ENCODE data around the gene IQGAP2. TPM values are rescaled to one million over a fixed set of nuclear protein-coding genes. Genes with fewer than 3 reads are reported as not detected.

Gene IQGAP2
- total and polyA plus RNA-seq, 2 donors, result 20.7 to 33.3 TPM

DNA sequence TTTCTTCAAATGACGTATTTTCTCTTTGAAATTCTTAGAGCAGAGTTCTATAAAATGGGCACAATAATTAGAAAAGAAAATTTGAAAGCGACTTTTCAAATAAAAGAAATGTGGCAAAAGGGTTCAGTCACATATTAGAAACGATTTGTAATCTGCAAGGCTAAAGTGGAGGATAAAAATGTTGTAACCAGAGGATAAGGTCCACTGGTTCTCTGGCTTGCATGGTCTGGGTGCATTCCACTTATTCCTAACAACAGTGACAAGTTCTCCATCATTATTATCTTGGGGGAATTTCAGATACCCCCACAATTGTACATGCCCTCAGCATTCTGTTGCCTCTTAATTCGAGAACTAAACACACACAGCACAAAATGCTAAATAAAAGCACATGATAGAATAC lies 91.1 kb downstream of the IQGAP2 start:
- Histone ChIP-seq H3K4me1 (ENCODE audit: control insufficient read depth in 2 of 2, insufficient read depth in 2 of 2, low read length in 2 of 2) (peaks cover 0 to 7% of the 10 kb centered on the region in 2 donors), H3K9me3 (ENCODE audit: control insufficient read depth in 2 of 2, insufficient read depth in 1 of 2, low read length in 1 of 2) (no peaks in the 10 kb centered on the region), H3K27me3 (ENCODE audit: control insufficient read depth in 2 of 2, insufficient read depth in 1 of 2, low read length in 1 of 2) (no peaks in the 10 kb centered on the region), H3K4me3 (ENCODE audit: low read length in 2 of 2) (no peak overlapping the region), H3K36me3 (ENCODE audit: control insufficient read depth in 2 of 2, insufficient read depth in 2 of 2, low read length in 1 of 2) (no peaks in the 10 kb centered on the region), H3K27ac (ENCODE audit: low read depth in 1 of 2, low read length in 1 of 2) (no peak overlapping the region)
- no peak for DNase-seq (ENCODE audit: low read depth in 6 of 9, low spot score in 9 of 9)
- 97% methylated on average over 4 of the region's 4 CpGs for WGBS

DNA sequence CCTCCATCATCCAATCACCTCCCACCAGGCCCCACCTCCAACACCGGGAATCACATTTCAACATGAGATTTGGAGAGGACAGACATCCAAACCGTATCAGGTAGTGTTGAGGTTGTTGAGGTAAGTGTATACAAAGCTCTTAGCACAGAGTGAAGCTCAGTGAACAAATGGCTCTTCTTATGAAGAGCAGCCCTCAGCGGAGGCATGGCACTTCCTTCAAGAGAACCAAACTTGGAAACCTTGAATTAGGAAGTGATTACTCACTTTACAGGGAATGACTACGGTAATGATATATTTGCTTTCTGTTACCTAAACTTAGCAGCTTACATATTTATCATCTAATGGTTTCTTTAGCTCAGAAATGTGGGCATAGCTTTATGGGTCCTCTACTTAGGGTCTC lies 92.8 kb downstream of the IQGAP2 start:
- Histone ChIP-seq H3K27me3 (ENCODE audit: control insufficient read depth in 2 of 2, insufficient read depth in 1 of 2, low read length in 1 of 2) (no peaks in the 10 kb centered on the region), H3K9me3 (ENCODE audit: control insufficient read depth in 2 of 2, insufficient read depth in 1 of 2, low read length in 1 of 2) (no peaks in the 10 kb centered on the region), H3K4me1 (ENCODE audit: control insufficient read depth in 2 of 2, insufficient read depth in 2 of 2, low read length in 2 of 2) (peaks cover 0 to 7% of the 10 kb centered on the region in 2 donors), H3K27ac (ENCODE audit: low read depth in 1 of 2, low read length in 1 of 2) (no peak overlapping the region), H3K4me3 (ENCODE audit: low read length in 2 of 2) (no peak overlapping the region), H3K36me3 (ENCODE audit: control insufficient read depth in 2 of 2, insufficient read depth in 2 of 2, low read length in 1 of 2) (no peaks in the 10 kb centered on the region)
- 90% methylated on average over 4 of the region's 4 CpGs for WGBS
- no peak for DNase-seq (ENCODE audit: low read depth in 6 of 9, low spot score in 9 of 9)

DNA sequence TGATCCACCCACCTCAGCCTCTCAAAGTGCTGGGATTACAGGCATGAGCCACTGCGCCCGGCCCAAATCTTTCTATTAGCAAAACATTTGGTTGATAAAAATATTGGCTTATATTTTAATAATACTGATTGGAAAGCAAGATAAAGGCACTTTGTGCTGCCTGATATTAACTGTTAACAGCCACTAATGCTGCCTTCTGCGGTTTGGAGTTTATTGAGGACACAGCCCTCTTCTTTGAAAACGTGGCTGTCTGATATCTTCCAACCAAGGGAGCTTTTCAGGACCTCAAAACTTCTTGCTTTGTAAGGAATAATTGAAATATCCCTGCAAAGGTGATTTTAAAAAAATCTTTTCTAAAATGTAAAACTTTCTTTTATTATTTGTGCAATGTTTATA lies 94.0 kb downstream of the IQGAP2 start:
- Histone ChIP-seq H3K27ac (ENCODE audit: low read depth in 1 of 2, low read length in 1 of 2) (no peak overlapping the region), H3K27me3 (ENCODE audit: control insufficient read depth in 2 of 2, insufficient read depth in 1 of 2, low read length in 1 of 2) (no peaks in the 10 kb centered on the region), H3K4me3 (ENCODE audit: low read length in 2 of 2) (no peak overlapping the region), H3K36me3 (ENCODE audit: control insufficient read depth in 2 of 2, insufficient read depth in 2 of 2, low read length in 1 of 2) (no peaks in the 10 kb centered on the region), H3K9me3 (ENCODE audit: control insufficient read depth in 2 of 2, insufficient read depth in 1 of 2, low read length in 1 of 2) (no peaks in the 10 kb centered on the region), H3K4me1 (ENCODE audit: control insufficient read depth in 2 of 2, insufficient read depth in 2 of 2, low read length in 2 of 2) (peaks cover 0 to 7% of the 10 kb centered on the region in 2 donors)
- DNase-seq (ENCODE audit: low read depth in 6 of 9, low spot score in 9 of 9), result no peak
- WGBS, result 96% methylated on average over 4 of the region's 4 CpGs

DNA sequence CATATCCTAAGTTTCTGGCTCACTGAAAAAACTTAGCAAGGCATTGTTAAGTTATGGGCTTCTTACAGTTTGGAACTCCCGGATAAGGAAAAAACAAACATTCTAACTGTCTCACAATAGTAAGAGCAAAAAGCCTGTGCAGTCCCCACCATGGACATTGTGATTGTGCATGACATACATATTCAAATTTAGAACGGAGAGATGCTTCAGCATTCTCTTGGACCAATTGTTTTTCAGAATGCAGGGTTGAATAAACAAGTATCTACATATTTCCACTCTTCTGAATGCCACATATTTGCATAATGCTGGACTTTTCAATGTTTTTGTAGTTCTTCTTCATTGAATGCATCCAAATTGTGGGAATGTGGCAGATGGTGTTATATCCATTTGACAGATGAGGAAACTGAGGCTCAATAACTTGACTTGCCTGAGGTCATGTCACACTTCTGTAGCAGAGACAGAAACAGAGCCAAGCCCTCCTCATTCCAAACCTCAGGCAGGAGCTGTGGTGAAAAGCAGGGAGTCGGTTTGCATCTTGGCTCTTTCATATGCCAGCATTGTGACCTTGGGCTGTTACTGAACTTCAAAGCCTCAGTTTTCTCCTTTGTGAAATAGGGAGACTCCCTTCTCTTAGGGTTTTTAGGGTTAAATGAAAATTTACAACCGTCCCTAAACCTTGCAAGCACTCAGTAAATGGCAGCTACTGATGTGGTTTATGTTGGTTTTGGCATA lies 95.1 kb downstream of the IQGAP2 start:
- Histone ChIP-seq H3K4me1 (ENCODE audit: control insufficient read depth in 2 of 2, insufficient read depth in 2 of 2, low read length in 2 of 2) (peaks cover 0 to 7% of the 10 kb centered on the region in 2 donors), H3K36me3 (ENCODE audit: control insufficient read depth in 2 of 2, insufficient read depth in 2 of 2, low read length in 1 of 2) (no peaks in the 10 kb centered on the region), H3K27me3 (ENCODE audit: control insufficient read depth in 2 of 2, insufficient read depth in 1 of 2, low read length in 1 of 2) (no peaks in the 10 kb centered on the region), H3K27ac (ENCODE audit: low read depth in 1 of 2, low read length in 1 of 2) (no peak overlapping the region), H3K4me3 (ENCODE audit: low read length in 2 of 2) (no peak overlapping the region), H3K9me3 (ENCODE audit: control insufficient read depth in 2 of 2, insufficient read depth in 1 of 2, low read length in 1 of 2) (no peaks in the 10 kb centered on the region)
- no peak for DNase-seq (ENCODE audit: low read depth in 6 of 9, low spot score in 9 of 9)
- WGBS, result 85% methylated on average over 4 of the region's 4 CpGs

DNA sequence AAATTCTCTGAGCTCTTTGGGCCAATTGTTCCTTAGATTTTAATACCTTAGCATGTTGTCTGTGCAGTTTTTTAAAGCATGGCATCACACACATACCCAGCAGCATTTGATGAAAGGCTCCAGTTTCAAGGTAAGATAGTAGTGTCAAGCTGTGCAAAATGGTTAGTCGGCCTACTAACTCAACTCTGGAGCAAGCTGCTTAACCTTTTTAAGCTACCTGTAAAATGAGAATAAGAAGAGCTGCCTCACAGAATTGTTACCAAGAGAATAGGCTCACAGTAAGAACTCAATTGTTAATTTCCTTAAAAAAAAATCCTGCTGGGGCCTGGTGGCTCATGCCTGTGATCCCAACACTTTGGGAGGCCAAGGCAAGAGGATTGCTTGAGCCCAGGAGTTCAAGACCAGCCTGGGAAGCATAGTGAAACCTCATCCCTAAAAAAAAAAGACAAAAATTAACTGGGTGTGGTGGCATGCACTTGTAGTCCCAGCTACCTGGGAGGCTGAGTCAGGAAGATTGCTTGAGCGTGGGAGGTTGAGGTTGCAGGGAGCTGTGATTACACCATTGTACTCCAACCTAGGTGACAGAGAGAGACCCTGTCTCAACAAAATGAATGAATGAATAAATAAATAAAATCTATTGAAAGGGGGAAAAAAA lies 96.5 kb downstream of the IQGAP2 start:
- no peak overlapping the region for H3K27ac ChIP-seq (ENCODE audit: low read depth in 1 of 2, low read length in 1 of 2)
- 94% methylated on average over 2 of the region's 2 CpGs for WGBS
- H3K36me3 ChIP-seq (ENCODE audit: control insufficient read depth in 2 of 2, insufficient read depth in 2 of 2, low read length in 1 of 2), result no peaks in the 10 kb centered on the region
- H3K9me3 ChIP-seq (ENCODE audit: control insufficient read depth in 2 of 2, insufficient read depth in 1 of 2, low read length in 1 of 2), result no peaks in the 10 kb centered on the region
- no peak overlapping the region for H3K4me3 ChIP-seq (ENCODE audit: low read length in 2 of 2)
- no peak for DNase-seq (ENCODE audit: low read depth in 6 of 9, low spot score in 9 of 9)
- H3K4me1 ChIP-seq (ENCODE audit: control insufficient read depth in 2 of 2, insufficient read depth in 2 of 2, low read length in 2 of 2), result peaks cover 0 to 7% of the 10 kb centered on the region in 2 donors
- no peaks in the 10 kb centered on the region for H3K27me3 ChIP-seq (ENCODE audit: control insufficient read depth in 2 of 2, insufficient read depth in 1 of 2, low read length in 1 of 2)

DNA sequence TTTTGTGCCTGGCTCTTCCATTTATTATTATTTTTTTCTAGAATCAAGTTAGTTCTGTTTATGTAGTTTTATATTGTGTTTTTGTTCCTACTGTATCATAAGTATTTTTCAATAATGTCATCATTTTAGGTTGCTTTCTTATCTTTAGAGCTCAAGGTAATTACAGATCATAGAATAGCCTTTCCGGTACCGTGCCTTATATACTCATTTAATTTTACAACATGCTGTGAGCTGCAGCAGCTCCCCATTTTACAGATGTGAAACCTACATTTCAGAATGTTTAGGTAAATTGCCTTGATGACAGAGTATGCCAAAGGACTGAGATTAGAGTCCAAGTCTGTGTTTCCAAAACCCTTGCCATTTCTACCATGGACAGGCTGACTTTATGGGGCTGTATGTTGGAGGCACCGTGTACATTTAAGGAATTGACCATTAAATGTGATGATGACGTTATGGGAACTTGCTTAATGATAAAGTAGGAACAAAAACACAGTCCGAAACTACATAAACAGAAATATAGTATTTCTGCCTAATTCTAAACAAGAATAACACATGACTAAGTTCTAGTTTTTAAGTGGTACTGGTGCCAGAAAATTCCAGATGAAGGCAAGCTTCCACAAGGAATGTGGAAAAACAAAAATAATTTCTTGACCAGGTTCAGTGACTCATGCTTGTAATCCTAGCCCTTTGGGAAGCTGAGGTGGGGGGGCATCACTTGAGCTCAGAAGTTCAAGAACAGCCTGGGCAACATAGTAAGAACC lies 97.7 kb downstream of the IQGAP2 start:
- Histone ChIP-seq H3K36me3 (ENCODE audit: control insufficient read depth in 2 of 2, insufficient read depth in 2 of 2, low read length in 1 of 2) (no peaks in the 10 kb centered on the region), H3K27ac (ENCODE audit: low read depth in 1 of 2, low read length in 1 of 2) (no peak overlapping the region), H3K27me3 (ENCODE audit: control insufficient read depth in 2 of 2, insufficient read depth in 1 of 2, low read length in 1 of 2) (no peaks in the 10 kb centered on the region), H3K9me3 (ENCODE audit: control insufficient read depth in 2 of 2, insufficient read depth in 1 of 2, low read length in 1 of 2) (no peaks in the 10 kb centered on the region), H3K4me1 (ENCODE audit: control insufficient read depth in 2 of 2, insufficient read depth in 2 of 2, low read length in 2 of 2) (peaks cover 0 to 7% of the 10 kb centered on the region in 2 donors), H3K4me3 (ENCODE audit: low read length in 2 of 2) (no peak overlapping the region)
- WGBS, result 96% methylated on average over 5 of the region's 5 CpGs
- DNase-seq (ENCODE audit: low read depth in 6 of 9, low spot score in 9 of 9), result no peak

DNA sequence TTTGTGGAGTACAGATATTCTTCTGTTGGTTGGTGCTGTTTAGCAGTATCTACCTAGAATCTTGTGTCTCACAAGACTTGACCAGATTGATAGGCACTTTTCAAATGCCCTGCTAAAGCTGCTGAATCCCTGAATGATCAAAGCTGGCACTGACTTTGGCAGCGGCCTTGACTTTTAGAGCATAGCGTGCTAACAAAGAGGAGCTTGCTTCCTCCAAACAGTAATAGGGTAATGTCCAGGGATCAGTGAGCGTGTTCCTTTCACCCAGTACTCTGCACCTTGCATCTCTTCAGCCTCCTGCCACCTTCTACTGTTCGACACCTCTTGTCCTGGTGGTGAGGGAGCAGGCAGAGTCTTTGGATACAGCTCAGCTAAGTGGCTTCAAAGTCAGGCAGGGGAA lies 100.8 kb downstream of the IQGAP2 start:
- Histone ChIP-seq H3K4me3 (ENCODE audit: low read length in 2 of 2) (no peak overlapping the region), H3K27ac (ENCODE audit: low read depth in 1 of 2, low read length in 1 of 2) (no peak overlapping the region), H3K9me3 (ENCODE audit: control insufficient read depth in 2 of 2, insufficient read depth in 1 of 2, low read length in 1 of 2) (no peaks in the 10 kb centered on the region), H3K36me3 (ENCODE audit: control insufficient read depth in 2 of 2, insufficient read depth in 2 of 2, low read length in 1 of 2) (no peaks in the 10 kb centered on the region), H3K4me1 (ENCODE audit: control insufficient read depth in 2 of 2, insufficient read depth in 2 of 2, low read length in 2 of 2) (peaks cover 0 to under 1% of the 10 kb centered on the region in 2 donors), H3K27me3 (ENCODE audit: control insufficient read depth in 2 of 2, insufficient read depth in 1 of 2, low read length in 1 of 2) (no peaks in the 10 kb centered on the region)
- 97% methylated on average over 4 of the region's 4 CpGs for WGBS
- no peak for DNase-seq (ENCODE audit: low read depth in 6 of 9, low spot score in 9 of 9)

DNA sequence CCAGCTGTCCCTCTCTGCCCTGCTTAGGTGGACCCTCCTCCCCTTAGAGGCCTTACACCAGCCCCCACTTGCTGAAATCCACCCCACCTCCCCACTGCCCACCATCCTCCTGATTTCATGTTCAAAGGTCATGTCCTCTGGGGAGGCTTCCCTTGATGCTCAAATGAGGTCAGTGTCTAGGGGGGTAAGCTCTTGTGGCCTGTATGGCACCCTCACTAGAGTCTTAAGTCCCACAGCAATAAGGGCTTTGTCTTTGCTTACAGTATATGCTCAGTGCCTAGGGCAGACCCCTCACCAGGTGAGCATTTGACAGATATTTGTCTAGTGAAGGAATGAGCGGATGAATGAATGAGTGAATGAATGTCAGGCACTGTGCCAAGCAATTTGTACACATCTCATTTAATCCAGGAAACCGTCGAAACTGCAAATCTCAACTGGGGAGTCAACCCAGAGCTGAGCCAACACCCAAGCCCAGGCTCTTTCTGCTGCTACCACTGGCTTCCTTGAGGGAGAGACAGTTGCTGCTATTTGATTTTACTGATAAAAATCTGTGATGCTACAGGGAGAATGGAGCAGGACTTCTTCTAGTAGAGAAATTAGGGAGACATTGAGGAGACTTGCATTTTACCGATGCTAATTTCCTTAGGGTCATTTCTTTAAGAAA lies 101.9 kb downstream of the IQGAP2 start:
- Histone ChIP-seq H3K9me3 (ENCODE audit: control insufficient read depth in 2 of 2, insufficient read depth in 1 of 2, low read length in 1 of 2) (no peaks in the 10 kb centered on the region), H3K27ac (ENCODE audit: low read depth in 1 of 2, low read length in 1 of 2) (no peak overlapping the region), H3K27me3 (ENCODE audit: control insufficient read depth in 2 of 2, insufficient read depth in 1 of 2, low read length in 1 of 2) (no peaks in the 10 kb centered on the region), H3K4me1 (ENCODE audit: control insufficient read depth in 2 of 2, insufficient read depth in 2 of 2, low read length in 2 of 2) (no peaks in the 10 kb centered on the region), H3K36me3 (ENCODE audit: control insufficient read depth in 2 of 2, insufficient read depth in 2 of 2, low read length in 1 of 2) (no peaks in the 10 kb centered on the region), H3K4me3 (ENCODE audit: low read length in 2 of 2) (no peak overlapping the region)
- no peak for DNase-seq (ENCODE audit: low read depth in 6 of 9, low spot score in 9 of 9)
- WGBS, result 96% methylated on average over 4 of the region's 4 CpGs

DNA sequence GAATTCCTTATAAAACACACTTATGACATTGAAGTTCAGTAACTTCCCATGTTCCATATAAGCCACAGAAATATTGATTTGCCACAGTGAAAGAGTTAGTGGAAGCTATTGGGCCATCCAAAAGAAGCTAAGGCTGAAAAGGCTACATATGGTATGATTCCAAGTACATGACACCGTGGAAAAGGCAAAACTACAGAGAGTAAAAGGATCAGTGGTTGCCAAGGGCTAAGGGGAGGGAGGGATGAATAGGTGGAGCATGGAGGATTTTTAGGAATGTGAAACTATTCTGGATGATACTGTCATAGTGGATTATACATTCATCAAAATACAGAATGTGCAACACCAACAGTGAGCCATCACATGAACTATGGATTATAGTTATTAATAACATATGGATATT lies 110.4 kb downstream of the IQGAP2 start:
- 97% methylated on average over 1 of the region's 1 CpG for WGBS
- Histone ChIP-seq H3K4me1 (ENCODE audit: control insufficient read depth in 2 of 2, insufficient read depth in 2 of 2, low read length in 2 of 2) (no peaks in the 10 kb centered on the region), H3K27me3 (ENCODE audit: control insufficient read depth in 2 of 2, insufficient read depth in 1 of 2, low read length in 1 of 2) (no peaks in the 10 kb centered on the region), H3K36me3 (ENCODE audit: control insufficient read depth in 2 of 2, insufficient read depth in 2 of 2, low read length in 1 of 2) (no peaks in the 10 kb centered on the region), H3K27ac (ENCODE audit: low read depth in 1 of 2, low read length in 1 of 2) (no peak overlapping the region), H3K4me3 (ENCODE audit: low read length in 2 of 2) (no peak overlapping the region), H3K9me3 (ENCODE audit: control insufficient read depth in 2 of 2, insufficient read depth in 1 of 2, low read length in 1 of 2) (peaks cover 0 to 2% of the 10 kb centered on the region in 2 donors)
- DNase-seq (ENCODE audit: low read depth in 6 of 9, low spot score in 9 of 9), result no peak

All from thymus (tissue), 11 donors.